ENCODE data around the gene CDH3. TPM values are rescaled to one million over a fixed set of nuclear protein-coding genes. Genes with fewer than 3 reads are reported as not detected.

CDH3 gene
- total and polyA plus RNA-seq, 2 experiments from 2014 or later, result 62.4 to 77.6 TPM

DNA sequence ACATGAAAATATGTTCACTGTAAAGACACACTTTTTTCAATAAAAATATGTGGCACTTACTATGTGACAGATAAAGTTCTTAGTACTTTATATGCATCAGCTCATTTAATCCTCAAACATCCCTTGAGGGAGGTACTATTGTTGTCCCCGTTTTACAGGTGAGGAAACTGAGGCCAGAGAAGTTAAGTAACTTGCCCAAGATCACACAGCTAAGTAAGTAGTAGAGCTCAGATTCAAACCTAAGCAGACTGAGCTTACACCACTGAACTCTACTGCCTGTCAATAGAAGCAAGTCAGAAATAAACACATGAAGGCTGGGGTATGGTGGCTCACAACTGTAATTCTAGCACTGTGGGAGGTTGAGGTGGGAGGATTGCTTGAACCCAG is 13.9 kb downstream of the CDH3 start:
- Histone ChIP-seq H3K36me3 (replicated peaks; ENCODE audit: insufficient read depth, low read depth) (no peaks in the 10 kb centered on the region), H3K27me3 (no peaks in the 10 kb centered on the region), H3K4me1 (ENCODE audit: insufficient read depth) (peaks cover 9% of the 10 kb centered on the region), H3K4me2 (no peak overlapping the region), H3K9me3 (ENCODE audit: low read depth) (no peaks in the 10 kb centered on the region), H2AFZ (no peak overlapping the region), H3K27ac (peak overlapping the region; percentile 73), H4K20me1 (ENCODE audit: insufficient read depth, poor library complexity, severe bottlenecking) (no peaks in the 10 kb centered on the region), H3K79me2 (no peaks in the 10 kb centered on the region), H3K9me2 (replicated peaks; ENCODE audit: insufficient read depth) (no peaks in the 10 kb centered on the region), H3K4me3 (no peak overlapping the region)
- DNase-seq (ENCODE audit: low spot score), result no peak
- TF ChIP-seq EZH2phosphoT487 (IDR thresholded peaks at IDR 0.05; ENCODE audit: low read depth, severe bottlenecking, unreplicated experiment), result no peak
- TF ChIP-seq, protein P1, sequence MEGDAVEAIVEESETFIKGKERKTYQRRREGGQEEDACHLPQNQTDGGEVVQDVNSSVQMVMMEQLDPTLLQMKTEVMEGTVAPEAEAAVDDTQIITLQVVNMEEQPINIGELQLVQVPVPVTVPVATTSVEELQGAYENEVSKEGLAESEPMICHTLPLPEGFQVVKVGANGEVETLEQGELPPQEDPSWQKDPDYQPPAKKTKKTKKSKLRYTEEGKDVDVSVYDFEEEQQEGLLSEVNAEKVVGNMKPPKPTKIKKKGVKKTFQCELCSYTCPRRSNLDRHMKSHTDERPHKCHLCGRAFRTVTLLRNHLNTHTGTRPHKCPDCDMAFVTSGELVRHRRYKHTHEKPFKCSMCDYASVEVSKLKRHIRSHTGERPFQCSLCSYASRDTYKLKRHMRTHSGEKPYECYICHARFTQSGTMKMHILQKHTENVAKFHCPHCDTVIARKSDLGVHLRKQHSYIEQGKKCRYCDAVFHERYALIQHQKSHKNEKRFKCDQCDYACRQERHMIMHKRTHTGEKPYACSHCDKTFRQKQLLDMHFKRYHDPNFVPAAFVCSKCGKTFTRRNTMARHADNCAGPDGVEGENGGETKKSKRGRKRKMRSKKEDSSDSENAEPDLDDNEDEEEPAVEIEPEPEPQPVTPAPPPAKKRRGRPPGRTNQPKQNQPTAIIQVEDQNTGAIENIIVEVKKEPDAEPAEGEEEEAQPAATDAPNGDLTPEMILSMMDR (IDR thresholded peaks at IDR 0.05; ENCODE audit: poor library complexity), result no peak
- TF ChIP-seq EZH2 (IDR thresholded peaks at IDR 0.05; ENCODE audit: borderline replicate concordance), result no peak
- WGBS (ENCODE audit: low lambda C conversion rate, missing lambda C conversion rate), result 50% methylated on average over 1 of the region's 1 CpG

DNA sequence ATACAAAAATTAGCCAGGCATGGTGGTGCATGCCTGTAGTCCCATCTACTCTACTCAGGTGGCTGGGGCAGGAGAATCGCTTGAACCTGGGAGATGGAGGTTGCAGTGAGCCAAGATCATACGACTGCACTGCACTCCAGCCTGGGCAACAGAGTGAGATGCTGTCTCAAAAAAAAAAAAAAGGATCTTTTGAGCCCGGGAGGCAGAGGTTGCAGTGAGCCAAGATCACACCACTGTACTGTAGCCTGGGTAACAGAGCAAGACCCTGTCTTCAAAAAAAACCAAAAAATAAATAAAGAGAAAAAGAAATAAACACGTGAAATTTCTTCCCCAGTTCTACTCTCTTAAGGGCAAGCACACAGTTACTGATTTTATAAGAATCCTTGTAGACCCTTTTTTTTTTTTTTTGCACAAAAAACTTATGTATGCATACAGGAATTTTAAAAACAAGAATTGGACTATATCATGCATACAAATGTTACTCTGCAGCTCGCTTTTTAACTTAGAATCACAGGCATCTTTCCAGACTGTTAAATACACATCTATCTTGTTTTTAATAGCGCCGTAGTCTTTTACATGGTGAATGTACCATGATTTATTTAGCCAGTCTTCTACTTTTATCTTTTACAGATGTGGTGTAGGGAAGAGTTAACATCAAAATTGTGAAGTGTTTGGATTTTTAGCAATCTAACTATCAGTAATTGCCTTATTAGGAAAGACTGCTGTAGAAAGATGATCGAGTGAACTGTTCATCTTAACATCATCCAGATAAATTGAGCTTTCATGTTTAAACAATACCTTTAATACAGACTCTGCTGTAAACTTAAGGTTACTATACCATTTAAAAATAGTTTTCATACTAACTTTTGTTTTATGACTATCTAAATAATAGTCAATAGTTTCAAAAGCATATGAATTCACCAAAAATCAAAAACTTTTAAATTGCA is 14.6 kb downstream of the CDH3 start:
- peaks cover 9% of the 10 kb centered on the region for H3K4me1 ChIP-seq (ENCODE audit: insufficient read depth)
- H3K9me3 ChIP-seq (ENCODE audit: low read depth), result no peaks in the 10 kb centered on the region
- H3K79me2 ChIP-seq, result no peaks in the 10 kb centered on the region
- no peak overlapping the region for H3K4me2 ChIP-seq
- TF ChIP-seq EZH2 (IDR thresholded peaks at IDR 0.05; ENCODE audit: borderline replicate concordance), result no peak
- WGBS (ENCODE audit: low lambda C conversion rate, missing lambda C conversion rate), result 53% methylated on average over 8 of the region's 8 CpGs
- no peaks in the 10 kb centered on the region for H3K27me3 ChIP-seq
- no peaks in the 10 kb centered on the region for H3K36me3 ChIP-seq (replicated peaks; ENCODE audit: insufficient read depth, low read depth)
- H2AFZ ChIP-seq, result no peak overlapping the region
- no peak overlapping the region for H3K4me3 ChIP-seq
- H4K20me1 ChIP-seq (ENCODE audit: insufficient read depth, poor library complexity, severe bottlenecking), result no peaks in the 10 kb centered on the region
- H3K27ac ChIP-seq, result peak overlapping the region; percentile 73
- no peak for DNase-seq (ENCODE audit: low spot score)
- no peaks in the 10 kb centered on the region for H3K9me2 ChIP-seq (replicated peaks; ENCODE audit: insufficient read depth)

DNA sequence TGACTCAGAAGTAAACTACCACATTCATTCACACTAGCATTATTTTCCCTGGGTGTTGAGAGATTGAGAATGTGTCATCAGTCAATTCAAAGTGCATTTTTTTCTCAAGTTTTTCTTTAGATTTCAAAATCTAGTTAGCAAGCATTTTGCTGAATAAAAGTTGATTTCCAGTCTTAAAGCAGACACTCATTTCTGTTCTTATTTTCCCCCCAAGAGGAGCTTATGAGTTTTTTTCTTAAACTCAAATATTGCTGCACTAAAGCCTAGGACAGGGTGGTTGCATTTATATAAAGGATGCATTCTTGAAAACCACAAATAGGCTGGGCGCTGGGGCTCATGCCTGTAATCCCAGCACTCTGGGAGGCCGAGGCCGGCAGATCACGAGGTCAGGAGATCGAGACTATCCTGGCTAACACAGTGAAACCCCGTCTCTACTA is 15.3 kb downstream of the CDH3 start:
- Histone ChIP-seq H3K4me2 (no peak overlapping the region), H3K4me1 (ENCODE audit: insufficient read depth) (peaks cover 9% of the 10 kb centered on the region), H3K79me2 (no peaks in the 10 kb centered on the region), H3K4me3 (no peak overlapping the region), H3K27me3 (no peaks in the 10 kb centered on the region), H3K9me3 (ENCODE audit: low read depth) (no peaks in the 10 kb centered on the region), H4K20me1 (ENCODE audit: insufficient read depth, poor library complexity, severe bottlenecking) (no peaks in the 10 kb centered on the region), H3K27ac (peak overlapping the region; percentile 8), H3K9me2 (replicated peaks; ENCODE audit: insufficient read depth) (no peaks in the 10 kb centered on the region), H2AFZ (no peak overlapping the region), H3K36me3 (replicated peaks; ENCODE audit: insufficient read depth, low read depth) (no peaks in the 10 kb centered on the region)
- DNase-seq (ENCODE audit: low spot score), result no peak
- TF ChIP-seq EZH2 (IDR thresholded peaks at IDR 0.05; ENCODE audit: borderline replicate concordance), result no peak
- TF ChIP-seq, protein P1 (IDR thresholded peaks at IDR 0.05; ENCODE audit: poor library complexity), result no peak
- TF ChIP-seq EZH2phosphoT487 (IDR thresholded peaks at IDR 0.05; ENCODE audit: low read depth, severe bottlenecking, unreplicated experiment), result no peak
- WGBS (ENCODE audit: low lambda C conversion rate, missing lambda C conversion rate), result 52% methylated on average over 6 of the region's 6 CpGs

DNA sequence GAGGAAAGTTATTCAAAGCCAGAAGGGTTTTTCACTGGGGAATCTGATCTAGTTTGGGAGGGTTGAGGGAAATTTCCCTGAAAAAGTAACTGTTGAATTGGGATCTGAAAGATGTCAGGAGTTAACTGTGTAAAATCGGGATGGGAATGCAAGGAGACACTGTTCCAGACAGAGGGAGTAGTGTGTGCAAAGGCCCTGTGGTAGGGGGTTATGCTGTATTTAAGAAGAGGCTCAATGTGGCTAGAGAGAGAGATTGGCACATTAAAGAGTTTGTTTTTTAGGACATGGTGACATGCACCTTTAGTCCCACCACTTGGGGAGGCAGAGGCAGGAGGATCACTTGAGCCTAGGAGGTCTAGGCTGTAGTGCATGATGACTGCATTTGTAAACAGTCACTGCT is 16.9 kb downstream of the CDH3 start:
- 95% methylated on average over 1 of the region's 1 CpG for WGBS (ENCODE audit: low lambda C conversion rate, missing lambda C conversion rate)
- H3K4me2 ChIP-seq, result no peak overlapping the region
- no peak overlapping the region for H2AFZ ChIP-seq
- H3K4me3 ChIP-seq, result no peak overlapping the region
- no peaks in the 10 kb centered on the region for H3K9me2 ChIP-seq (replicated peaks; ENCODE audit: insufficient read depth)
- TF ChIP-seq, protein P1 (IDR thresholded peaks at IDR 0.05; ENCODE audit: poor library complexity), result no peak
- TF ChIP-seq EZH2 (IDR thresholded peaks at IDR 0.05; ENCODE audit: borderline replicate concordance) (no peak), EZH2phosphoT487 (IDR thresholded peaks at IDR 0.05; ENCODE audit: low read depth, severe bottlenecking, unreplicated experiment) (no peak)
- peaks cover 5% of the 10 kb centered on the region for H3K4me1 ChIP-seq (ENCODE audit: insufficient read depth)
- H3K27me3 ChIP-seq, result no peaks in the 10 kb centered on the region
- no peaks in the 10 kb centered on the region for H3K9me3 ChIP-seq (ENCODE audit: low read depth)
- no peaks in the 10 kb centered on the region for H3K36me3 ChIP-seq (replicated peaks; ENCODE audit: insufficient read depth, low read depth)
- DNase-seq (ENCODE audit: low spot score), result no peak
- H4K20me1 ChIP-seq (ENCODE audit: insufficient read depth, poor library complexity, severe bottlenecking), result no peaks in the 10 kb centered on the region
- no peak overlapping the region for H3K27ac ChIP-seq
- H3K79me2 ChIP-seq, result no peaks in the 10 kb centered on the region

Measured in hepatocyte (in vitro differentiated cells).